HG02623 (cell line): ENCODE results near the gene ZBTB18.

Source experiments
- ATAC-seq: cut with Tn5 transposase; IDR thresholded peaks from one replicate; pipeline ENCODE4 v1.9.1; 2021; ENCODE audit warnings: moderate library complexity; ENCODE audit not compliant: unreplicated experiment

Gene ZBTB18

DNA sequence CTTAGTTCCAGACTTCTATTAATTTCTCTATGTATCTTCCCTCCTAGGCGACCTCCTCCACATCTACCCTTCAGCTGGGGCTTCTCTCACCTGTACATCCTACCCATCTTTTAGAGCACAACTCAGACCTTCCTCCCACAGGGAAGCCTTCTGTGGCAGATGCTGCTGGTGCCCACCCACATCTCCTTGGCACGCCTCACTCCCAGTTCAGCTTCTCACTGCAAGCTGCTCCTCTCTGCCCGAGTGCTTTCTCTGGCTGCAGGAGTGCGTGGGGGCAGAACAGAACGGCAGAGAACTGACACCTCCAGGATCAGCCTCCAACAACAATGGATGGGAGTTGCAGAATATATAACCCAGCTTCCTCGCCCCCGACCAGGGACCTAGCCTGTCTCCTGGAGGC lies 36.5 kb downstream of the ZBTB18 start:
- no peak for ATAC-seq

DNA sequence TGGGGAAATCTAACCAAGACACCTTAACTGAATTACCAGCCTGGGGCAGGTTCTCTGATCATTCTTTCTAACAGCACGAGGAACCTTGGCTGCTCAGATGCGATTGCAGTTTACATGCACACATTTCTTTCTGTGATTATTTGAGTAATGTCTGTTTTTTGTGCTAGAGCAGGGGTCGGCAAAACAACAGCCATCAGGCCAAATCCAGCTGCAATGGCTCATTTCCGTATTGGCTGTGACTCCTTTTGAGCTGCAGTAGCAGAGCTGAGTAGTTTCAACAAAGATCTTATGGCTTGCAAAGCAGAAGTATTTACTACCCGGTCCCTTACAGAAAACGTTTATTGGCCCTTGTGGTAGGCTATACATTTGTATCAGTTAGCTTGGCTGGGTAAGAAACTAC lies 37.1 kb downstream of the ZBTB18 start:
- no peak for ATAC-seq

DNA sequence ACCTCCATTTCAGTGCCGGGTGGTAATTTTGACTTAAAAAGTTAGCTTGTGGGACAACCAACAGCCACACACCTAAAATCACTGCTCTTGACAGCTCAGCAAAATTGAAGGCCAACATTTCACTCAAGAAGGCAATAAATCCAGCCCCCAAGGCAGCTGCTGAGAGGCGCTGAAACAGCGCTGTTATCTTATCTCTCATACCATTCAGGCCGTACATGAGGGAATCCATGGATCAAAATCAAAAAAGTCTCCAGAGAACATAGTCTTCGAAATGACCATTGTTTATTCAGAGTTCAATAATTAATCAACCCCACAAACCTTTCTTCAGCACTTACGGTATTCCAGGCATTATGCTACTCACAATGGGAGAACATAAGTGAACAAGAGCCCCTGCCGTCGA lies 38.5 kb downstream of the ZBTB18 start:
- ATAC-seq, result no peak

DNA sequence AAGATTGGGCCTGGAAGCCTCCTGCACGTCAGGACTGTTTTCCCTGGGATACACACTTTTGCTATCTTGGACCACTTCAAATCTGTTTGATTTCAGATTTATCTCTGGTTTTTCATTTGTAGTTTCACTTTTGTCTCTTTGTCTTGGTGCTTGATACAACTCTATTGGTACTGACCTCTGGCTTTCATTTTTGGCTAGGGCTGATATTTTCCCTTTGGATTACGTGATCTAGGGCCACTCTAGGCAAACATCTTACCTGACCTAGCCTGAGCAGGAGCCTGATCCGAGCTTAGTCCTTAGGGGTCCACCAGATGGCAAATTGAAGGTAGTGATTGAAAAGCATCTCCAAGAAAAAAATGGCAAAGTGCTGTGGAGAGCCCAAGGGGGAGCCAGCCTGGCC lies 39.6 kb downstream of the ZBTB18 start:
- ATAC-seq, result no peak

DNA sequence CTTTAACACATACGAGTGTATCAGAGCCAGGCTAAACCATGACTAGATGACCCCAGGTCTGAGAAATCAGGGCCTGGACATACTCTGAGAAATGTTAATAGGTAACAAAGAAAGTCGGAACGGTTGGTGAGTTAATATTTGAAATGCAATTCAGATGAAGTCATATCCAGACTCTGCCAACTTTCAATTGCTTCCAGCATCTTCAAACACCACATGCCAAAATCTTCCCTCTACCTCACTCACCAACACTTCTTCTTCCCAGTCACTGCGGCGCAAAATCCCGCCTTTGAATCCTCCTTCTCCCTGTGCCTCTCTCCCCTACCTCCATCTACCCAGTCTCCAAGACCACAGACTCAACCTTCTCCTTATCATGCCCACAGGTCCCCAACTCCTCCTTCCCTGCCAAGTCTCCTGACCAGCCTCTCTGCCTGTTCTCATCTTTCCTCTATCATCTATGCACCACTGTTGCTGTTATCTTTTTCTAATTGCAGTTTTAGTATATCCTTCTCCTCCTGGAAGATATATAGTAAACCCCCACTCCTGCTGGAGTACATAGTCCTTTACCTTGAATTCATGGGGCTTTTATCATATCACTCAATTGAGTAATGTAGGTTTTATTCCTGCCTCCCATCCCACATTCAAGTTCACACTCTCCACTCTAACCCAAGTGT lies 41.3 kb downstream of the ZBTB18 start:
- ATAC-seq, result no peak

DNA sequence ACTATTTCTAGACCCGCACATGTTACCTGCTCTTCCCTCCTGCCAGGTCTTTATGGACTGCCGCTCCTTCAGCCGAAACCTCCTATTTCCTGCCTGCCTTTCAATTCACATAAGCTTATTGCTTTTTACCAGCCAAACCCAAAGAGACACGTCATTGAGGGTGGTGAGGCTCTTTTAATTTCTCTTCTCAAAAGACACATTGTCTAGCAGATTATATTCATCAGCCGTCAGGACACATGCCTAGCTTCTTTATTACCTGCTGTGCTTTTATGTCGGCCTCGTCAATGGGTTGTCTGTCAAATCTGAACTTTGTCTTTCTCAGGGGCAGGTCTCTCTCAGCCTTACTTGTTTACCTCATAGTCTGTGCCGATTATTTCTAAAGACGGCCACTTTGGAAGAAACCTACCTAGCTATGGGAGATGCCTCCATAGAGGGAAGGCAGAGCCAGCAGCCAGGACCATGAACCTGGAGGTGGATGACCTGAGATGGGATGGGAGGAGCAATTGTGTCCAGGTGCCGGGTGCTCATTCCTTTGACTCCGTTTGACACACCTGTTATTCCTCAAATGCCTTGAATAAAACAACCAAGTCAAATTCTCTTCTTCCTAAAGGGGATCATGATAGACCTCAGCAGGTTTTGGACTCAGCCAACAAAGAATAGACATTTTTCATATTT lies 42.0 kb downstream of the ZBTB18 start:
- ATAC-seq, result no peak

DNA sequence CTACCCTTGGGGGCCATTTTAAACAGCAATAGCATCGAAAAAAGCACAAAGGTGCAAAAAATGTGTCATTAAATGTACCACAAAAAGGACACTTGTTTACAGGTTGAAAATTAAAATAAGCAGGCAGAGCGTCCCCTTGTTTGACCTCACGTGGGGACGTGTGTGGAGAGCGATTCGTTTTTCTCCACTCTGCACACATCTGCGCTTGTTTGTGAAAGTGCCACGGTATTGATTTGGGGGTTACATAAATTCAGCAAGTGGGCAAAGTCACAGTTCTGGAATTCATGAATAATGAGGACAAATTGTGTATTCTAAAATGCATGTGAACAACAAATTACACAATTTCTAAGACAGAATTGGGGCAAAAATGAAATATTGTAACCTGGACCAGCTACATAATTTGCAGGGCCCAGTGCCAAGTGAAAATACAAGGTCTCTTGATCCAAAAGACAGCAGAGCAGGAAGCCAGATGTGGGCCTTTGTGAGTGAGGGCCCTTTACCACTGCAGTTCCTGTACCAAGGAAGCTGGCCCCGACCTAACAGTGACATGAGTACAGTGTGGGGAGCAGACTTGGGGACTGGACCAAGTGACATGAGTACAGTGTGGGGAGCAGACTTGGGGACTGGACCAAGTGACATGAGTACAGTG lies 43.9 kb downstream of the ZBTB18 start:
- ATAC-seq, result no peak

DNA sequence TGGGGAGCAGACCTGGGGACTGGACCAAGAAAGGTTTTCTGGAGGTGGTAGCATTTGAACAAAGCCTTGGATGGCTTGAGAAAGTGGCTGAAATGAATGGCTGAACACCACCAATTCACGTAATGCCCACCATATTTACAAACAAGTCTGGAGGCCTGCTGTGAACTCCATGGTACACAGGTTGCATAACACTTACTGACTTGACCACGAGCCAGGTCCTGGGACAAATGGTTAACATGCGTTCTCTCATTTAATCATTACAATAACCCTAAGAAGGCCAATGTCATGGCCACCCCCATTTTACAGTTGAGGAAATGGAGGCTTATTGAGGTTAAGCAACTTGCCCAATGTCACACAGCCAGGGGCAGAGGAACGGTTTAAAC lies 44.4 kb downstream of the ZBTB18 start:
- no peak for ATAC-seq

DNA sequence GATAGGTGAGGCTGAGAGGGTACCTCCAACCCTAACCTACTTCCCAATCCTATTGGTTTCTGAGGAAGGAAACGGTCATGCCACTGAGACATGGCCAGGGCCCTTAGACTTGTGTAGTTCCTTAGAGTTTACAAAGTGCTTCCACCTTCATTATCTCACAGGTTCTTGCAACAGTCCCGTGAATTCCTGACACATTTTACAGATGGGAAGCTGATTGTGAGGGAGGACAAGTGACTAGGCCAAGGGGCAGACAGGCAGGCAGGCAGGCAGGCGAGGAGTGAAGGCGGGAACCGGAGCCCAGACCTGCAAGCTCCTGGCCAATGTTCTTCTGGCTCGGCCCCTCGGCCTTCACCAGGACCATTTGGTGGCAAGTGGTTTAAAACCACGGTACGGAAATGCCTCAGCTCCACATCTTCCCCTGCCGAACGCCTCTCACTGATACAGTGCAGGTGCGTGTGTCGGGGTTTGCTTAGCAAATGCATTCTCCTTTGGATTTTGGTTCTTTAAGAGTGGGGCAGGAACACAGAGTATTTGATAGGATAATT lies 45.1 kb downstream of the ZBTB18 start:
- ATAC-seq, result no peak

DNA sequence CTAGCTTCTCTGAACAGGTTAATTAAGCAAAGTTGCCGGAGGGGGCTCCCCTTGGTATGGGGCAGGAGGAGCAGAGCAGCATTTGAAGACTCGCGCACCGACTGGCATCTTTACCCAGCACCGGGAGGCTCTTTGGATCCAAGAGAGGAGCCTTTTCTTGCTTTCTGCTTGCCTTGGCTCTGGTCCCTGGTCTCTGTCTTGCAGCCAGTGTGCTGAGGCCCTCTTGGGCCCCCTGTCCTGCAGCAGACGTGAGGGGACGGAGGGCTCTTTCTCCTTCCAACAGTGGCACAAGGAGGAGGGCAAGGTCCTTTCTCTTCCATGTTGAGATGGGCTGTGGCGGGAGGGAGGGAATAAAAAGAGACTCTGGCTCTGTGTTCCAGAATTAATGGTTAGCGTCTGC lies 45.6 kb downstream of the ZBTB18 start:
- no peak for ATAC-seq

DNA sequence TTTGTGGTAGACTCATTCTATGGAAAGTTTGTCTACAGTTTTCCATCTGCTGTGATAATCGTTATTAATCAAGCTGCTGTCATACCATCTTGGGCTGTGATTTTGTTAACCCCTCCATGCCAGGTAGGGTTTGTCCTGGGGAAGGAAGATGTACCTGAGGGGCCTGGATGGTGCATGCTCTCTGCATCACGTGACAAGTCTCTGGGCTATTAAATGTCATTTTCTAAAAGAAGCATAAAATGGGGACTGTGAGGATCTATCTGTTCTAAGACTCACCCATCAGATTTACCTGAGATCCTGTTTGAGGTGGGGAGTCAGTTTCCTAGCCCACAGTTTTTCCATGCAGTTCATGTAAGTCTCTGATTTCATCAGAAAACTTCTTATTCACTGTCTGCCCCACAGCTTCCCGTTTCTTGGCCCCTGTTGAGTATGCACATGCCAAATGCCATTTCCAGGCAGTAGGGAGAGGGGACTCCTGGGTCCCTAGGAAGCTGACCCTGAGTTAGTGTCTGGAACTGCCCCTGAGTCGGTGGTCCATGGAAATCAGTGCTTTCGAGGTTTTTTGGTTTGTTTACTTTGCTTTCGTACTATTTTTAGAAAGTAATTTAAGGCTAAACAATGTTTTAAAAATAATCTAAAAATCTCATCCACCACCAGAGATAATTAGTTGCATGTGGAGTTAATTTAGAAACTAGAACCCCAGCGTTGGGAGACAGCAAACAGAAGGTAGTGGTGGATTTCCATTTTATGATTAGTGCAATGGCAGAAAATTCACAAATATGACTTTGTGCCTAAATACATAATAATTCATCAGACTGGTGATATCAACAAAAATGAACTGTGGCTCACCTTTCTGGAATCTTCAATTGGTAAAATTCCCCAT lies 46.7 kb downstream of the ZBTB18 start:
- ATAC-seq, result no peak

DNA sequence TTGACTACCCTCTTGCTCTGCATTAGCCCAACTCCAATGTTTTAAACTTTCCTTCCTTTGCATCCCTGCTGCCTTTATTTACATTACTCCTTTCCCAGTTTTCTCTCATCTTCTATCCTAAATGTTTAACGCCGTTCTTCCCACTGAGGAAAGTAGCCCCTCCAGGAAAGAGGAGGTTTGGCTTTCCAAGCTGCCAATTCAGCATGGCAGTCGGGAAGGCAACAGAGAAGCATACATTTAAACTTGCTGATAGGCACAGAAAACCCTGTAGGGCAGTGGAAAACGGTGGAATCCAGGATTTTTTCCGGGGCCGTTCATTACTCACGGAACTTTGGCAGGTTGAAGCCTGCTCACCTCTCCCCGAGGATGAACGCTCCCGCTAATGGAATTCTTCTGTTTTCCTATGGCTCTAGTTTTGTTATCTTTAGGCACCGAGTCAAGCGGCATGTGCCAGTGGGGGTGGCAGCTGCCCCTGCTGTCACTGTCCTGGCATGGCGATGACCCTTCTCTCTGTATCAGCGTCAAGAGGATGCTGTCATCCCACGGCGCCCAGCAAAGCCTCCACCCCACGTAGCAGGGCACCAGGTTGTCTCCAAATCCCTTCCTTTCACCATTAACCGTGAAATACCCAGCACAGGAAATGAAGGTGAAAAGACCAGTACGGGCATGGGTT lies 48.3 kb downstream of the ZBTB18 start:
- no peak for ATAC-seq

DNA sequence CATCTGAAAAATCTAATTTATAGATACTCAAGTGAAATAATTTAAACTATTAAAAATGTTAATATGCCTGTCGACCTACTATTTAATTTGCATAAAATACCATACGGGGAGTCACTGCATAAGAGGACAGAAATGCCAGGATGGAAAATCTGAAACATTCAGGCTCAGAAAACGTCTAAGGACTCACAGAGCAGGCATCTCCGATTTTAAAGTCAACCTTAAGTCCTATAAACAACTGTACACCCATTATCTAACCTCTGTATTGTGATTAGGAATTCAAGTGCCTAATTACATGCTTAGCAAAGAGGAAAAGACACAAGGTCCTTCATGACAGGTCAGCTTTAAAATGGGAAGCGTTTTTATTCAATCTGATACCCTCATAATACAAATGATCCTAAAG lies 49.2 kb downstream of the ZBTB18 start:
- no peak for ATAC-seq

DNA sequence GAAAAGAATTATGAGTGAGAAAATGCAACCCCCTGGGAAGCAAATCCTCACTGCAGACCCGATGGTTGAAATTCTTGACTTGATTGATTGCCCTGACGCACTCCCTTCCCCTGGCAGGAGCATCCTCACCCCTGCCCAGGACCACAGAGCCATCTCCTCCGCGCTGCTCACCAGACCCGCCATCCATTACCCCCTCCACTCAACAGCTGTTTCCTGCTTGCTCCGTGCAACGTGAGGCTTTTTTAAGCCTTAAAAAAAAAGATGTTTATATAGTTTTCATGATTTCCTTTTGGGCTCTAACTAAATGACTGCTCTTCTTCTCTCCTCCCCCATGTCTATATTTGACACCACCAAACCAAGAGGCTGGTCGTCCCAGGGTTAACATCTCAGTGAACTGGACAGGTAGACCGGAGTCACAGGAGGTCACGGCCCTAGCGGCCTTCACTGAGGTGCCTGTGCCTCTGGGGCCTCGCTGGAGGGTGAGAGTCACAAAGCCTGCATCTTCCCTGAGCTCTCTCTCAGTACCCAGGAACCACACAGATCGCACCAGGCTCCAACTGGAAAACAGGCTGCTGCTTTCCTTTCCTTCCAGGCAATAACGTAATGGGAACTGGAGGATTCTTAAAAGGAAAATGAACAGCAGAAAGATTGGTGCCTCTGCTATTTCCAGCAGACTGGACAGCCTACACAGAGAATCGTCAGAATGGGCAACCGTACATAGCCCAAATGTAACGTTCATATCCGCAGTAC lies 49.8 kb downstream of the ZBTB18 start:
- ATAC-seq, result no peak

DNA sequence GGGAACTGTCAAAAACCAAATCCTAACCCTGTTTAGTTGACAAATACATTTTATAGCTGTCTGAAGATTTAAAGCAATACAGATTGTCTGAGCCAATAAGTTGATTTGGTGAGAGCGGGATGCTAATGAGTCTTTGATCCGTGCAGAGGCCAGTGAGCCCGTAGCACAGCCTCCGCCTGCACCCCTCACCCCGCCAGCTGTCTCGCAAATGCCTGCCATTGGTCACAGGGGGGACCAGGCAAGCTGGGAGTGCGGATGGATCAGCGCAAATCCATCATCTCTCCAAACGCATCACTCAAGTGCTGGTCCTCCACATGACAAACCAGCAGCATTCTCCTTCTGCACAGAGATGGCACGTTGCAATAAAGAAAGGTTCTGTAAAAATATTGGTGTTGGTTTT lies 51.0 kb downstream of the ZBTB18 start:
- ATAC-seq, result no peak

DNA sequence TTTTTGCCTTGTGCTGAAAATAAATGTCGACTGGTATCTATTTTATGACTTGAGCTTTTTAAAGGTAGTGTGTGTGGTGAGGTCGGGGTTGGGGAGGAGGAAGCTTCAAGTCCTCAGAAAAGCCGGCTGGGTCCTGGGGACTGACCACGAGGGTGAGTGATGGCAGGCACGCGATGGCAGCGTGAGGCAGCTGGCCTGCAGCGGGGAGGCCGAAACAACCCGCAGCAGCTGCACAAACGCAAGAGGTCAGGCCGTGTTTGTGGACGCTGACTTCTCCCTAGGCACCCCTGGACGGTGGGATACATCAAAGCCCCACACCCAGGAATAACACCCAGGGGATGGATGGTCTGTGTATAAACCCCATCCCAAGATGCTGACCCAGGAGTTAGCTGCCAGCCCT lies 51.4 kb downstream of the ZBTB18 start:
- no peak for ATAC-seq

DNA sequence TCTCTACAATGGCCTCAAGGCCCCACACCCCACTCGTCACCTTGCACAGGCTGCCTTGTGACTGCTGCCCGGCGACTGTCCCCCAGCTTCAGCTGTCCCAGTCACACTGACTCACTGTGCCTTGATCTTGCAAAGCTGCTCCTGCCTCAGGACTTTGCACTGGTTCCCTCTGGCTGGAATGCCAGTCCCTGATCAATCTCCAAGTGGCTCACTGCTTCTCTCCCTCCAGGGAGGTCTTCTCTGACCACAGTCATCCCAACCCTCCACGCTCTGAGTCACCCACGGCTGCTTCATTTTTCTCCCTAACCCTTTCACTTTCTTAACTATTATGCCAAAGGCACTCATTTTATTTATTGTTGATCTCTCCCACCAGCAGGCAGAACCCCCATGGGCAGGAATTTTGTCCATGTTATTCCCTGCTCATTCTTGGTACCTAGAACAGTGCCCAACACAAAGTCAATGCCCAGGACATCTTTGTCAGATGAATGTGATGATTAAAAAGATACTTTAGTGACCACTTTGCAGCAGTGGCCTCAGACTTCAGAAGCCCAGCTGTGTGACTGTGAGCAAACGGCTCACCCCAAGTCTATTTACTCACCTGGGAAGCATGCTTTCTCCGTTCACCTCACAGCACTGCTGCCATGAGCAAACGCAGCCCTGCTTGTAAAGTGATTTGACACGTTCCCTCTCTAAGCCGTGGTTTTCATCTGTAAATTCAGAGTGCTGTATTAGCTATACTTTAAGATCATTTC lies 53.4 kb downstream of the ZBTB18 start:
- no peak for ATAC-seq

DNA sequence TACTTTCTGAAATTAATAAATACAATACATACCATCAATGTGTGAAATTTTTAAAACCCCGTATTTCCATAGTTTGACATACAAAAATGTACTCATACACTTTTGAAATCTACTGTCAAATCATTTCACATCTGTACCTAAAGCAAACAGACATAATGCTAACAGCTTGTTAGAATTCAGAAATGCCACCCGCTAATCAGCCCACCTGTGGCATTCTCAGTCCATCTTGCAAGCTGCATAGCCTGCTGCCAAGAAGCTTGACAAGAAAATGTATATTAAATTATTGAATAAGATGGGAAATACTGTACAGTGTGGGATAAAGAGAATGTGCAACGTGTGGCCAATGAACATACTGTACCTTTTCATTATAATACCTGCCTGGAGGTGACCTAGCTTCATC lies 55.1 kb downstream of the ZBTB18 start:
- ATAC-seq, result no peak
